ENCODE measurements around the gene DEPDC7.

DNA sequence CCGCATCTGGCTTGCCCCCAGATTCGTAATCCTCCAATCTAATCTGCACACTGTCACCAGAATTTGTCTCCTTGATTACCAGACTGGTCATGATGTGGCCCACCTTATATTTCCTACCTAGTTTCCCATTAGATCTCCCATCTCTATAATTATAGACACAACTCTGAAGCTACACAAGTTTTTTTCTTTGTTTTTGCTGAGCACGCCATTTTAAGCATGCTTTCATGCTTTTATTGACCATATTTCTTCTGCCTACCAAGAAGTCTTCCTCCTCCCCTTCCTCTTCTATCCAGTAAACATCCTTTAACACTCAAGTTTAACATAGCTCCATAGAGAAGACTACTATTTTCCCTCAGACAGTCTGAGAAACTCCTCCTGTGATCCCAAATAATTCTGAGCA lies 24.3 kb upstream of the DEPDC7 start:
- TF ChIP-seq POLR2A (IDR thresholded peaks at IDR 0.05) (no peak), POLR2AphosphoS5 (IDR thresholded peaks at IDR 0.05) (no peak)

Measured in breast epithelium (tissue), 3 donors.